Neural cell (in vitro differentiated cells): Measurements from ENCODE around the gene RTF1. TPM values are rescaled to one million over a fixed set of nuclear protein-coding genes. Genes with fewer than 3 reads are reported as not detected.

Experiments
- H2AFZ ChIP-seq: fragments of 200-600, 300-800 bp; sonication (generic), shearing (Covaris generic); 2 replicates; pipeline ENCODE4 v1.6.0; 2014; ENCODE audit warnings: low read depth, mild to moderate bottlenecking, antibody characterized with exemption, low read length, moderate library complexity
- H3F3A ChIP-seq: fragments of 200-600 bp; shearing (Covaris generic); 2 replicates; pipeline ENCODE4 v1.6.1; 2016; ENCODE audit warnings: mild to moderate bottlenecking, moderate library complexity, mixed read lengths, antibody characterized with exemption, low read length; ENCODE audit not compliant: insufficient read depth, poor library complexity, severe bottlenecking
- H3K27ac ChIP-seq: fragments of 200-600, 300-800 bp; sonication (generic), shearing (Covaris generic); 2 replicates; pipeline ENCODE4 v1.5.1; 2014; ENCODE audit warnings: mild to moderate bottlenecking, low read length, moderate library complexity
- H3K27me3 ChIP-seq: fragments of 300-800, 200-600 bp; sonication (generic), shearing (Covaris generic); 2 replicates; pipeline ENCODE4 v1.6.0; 2014; ENCODE audit warnings: mild to moderate bottlenecking, low read depth, low read length, moderate library complexity; ENCODE audit not compliant: insufficient read depth
- H3K36me3 ChIP-seq: fragments of 300-800, 200-600 bp; sonication (generic), shearing (Covaris generic); 2 replicates; pipeline ENCODE4 v1.5.1; 2014; ENCODE audit warnings: mild to moderate bottlenecking, antibody characterized with exemption, low read length, moderate library complexity; ENCODE audit not compliant: insufficient read depth
- H3K4me2 ChIP-seq: fragments of 300-800, 200-600 bp; sonication (generic), shearing (Covaris generic); 2 replicates; pipeline ENCODE4 v1.6.0; 2014; ENCODE audit warnings: mild to moderate bottlenecking, low read length
- H3K4me3 ChIP-seq: fragments of 300-800, 200-600 bp; sonication (generic), shearing (Covaris generic); 2 replicates; pipeline ENCODE4 v1.5.1; 2014; ENCODE audit warnings: mild to moderate bottlenecking, low read length, moderate library complexity
- H3K79me2 ChIP-seq: fragments of 200-600 bp; shearing (Covaris generic); replicated peaks from 2 replicates; pipeline ENCODE4 v1.6.0; 2014; ENCODE audit warnings: mild to moderate bottlenecking, low read length, moderate library complexity; ENCODE audit not compliant: insufficient read depth
- H3K9ac ChIP-seq: fragments of 300-800, 200-600 bp; sonication (generic), shearing (Covaris generic); 2 replicates; pipeline ENCODE4 v1.6.1; 2016; ENCODE audit warnings: mild to moderate bottlenecking, low read length, mixed read lengths
- H3K9me2 ChIP-seq: fragments of 200-600 bp; shearing (Covaris generic); 2 replicates; pipeline ENCODE4 v1.6.1; 2016; ENCODE audit warnings: mild to moderate bottlenecking, low read length, mixed read lengths; ENCODE audit not compliant: insufficient read depth
- H3K9me3 ChIP-seq: fragments of 200-600, 300-800 bp; sonication (generic), shearing (Covaris generic); 2 replicates; pipeline ENCODE4 v1.6.1; 2016; ENCODE audit warnings: mild to moderate bottlenecking, mixed run types, low read length, moderate library complexity, mixed read lengths
- H4K20me1 ChIP-seq: fragments of 200-600 bp; shearing (Covaris generic); 2 replicates; pipeline ENCODE4 v1.6.1; 2016; ENCODE audit warnings: mild to moderate bottlenecking, mixed run types; ENCODE audit not compliant: insufficient read depth
- CTCF ChIP-seq: fragments of 450-650 bp; IDR thresholded peaks from 2 replicates; pipeline ENCODE4 v1.5.1; 2014; ENCODE audit warnings: antibody characterized with exemption, mild to moderate bottlenecking, moderate library complexity; ENCODE audit not compliant: poor library complexity, severe bottlenecking
- EP300 ChIP-seq: fragments of 450-650 bp; conservative IDR thresholded peaks from 2 replicates; pipeline ENCODE4 v1.6.1; 2014; ENCODE audit warnings: antibody characterized with exemption, mild to moderate bottlenecking, moderate library complexity; ENCODE audit not compliant: poor library complexity, severe bottlenecking
- EZH2 ChIP-seq: fragments of 200-600, 300-800 bp; shearing (Covaris generic), sonication (generic); IDR thresholded peaks from 2 replicates; pipeline ENCODE4 v1.6.1; 2014; ENCODE audit warnings: antibody characterized with exemption, low read length, borderline replicate concordance, mild to moderate bottlenecking; ENCODE audit not compliant: insufficient read depth, poor library complexity, severe bottlenecking
- MXI1 ChIP-seq: fragments of 450-650 bp; conservative IDR thresholded peaks from 2 replicates; pipeline ENCODE4 v1.6.1; 2014; ENCODE audit warnings: antibody characterized with exemption, mild to moderate bottlenecking; ENCODE audit not compliant: poor library complexity, severe bottlenecking
- POLR2AphosphoS5 ChIP-seq: IDR thresholded peaks from 2 replicates; pipeline ENCODE4 v1.6.1; 2012
- RAD21 ChIP-seq: fragments of 450-650 bp; conservative IDR thresholded peaks from 2 replicates; pipeline ENCODE4 v1.6.1; 2014; ENCODE audit warnings: antibody characterized with exemption, mild to moderate bottlenecking, moderate library complexity
- REST ChIP-seq: IDR thresholded peaks from 2 replicates; pipeline ENCODE4 v1.6.1; 2012; ENCODE audit warnings: borderline replicate concordance
- SMC3 ChIP-seq: fragments of 450-650 bp; conservative IDR thresholded peaks from 2 replicates; pipeline ENCODE4 v1.6.1; 2014; ENCODE audit warnings: antibody characterized with exemption, mild to moderate bottlenecking, moderate library complexity; ENCODE audit not compliant: poor library complexity
- TAF1 ChIP-seq: IDR thresholded peaks from 2 replicates; pipeline ENCODE4 v1.6.1; 2012; ENCODE audit warnings: low read depth
- polyA plus RNA-seq: library from polyadenylated mRNA; depleted of rRNA; stranded (reverse); fragments of >200 nt; gene quantifications from 2 replicates; pipeline ENCODE4 v1.2.3, GENCODE V29; 2014

Gene RTF1
- polyA plus RNA-seq, 1 donor from 2014 or later, result 84.1 TPM

GRCh38 chr15:41489641-41490040 lies 72.7 kb downstream of the RTF1 start:
- Histone ChIP-seq H2AFZ (no peak overlapping the region), H3K79me2 (no peaks in the 10 kb centered on the region), H4K20me1 (no peaks in the 10 kb centered on the region), H3K4me3 (no peak overlapping the region), H3K36me3 (no peaks in the 10 kb centered on the region), H3K9ac (no peak overlapping the region), H3K27ac (no peak overlapping the region), H3K9me3 (no peaks in the 10 kb centered on the region), H3F3A (no peaks in the 10 kb centered on the region), H3K27me3 (peaks cover 33% of the 10 kb centered on the region), H3K9me2 (no peaks in the 10 kb centered on the region), H3K4me2 (no peak overlapping the region)
- no peak for TF ChIP-seq MXI1
- no peak for TF ChIP-seq EP300
- TF ChIP-seq RAD21, result no peak
- no peak for TF ChIP-seq SMC3
- TF ChIP-seq TAF1, result no peak
- no peak for TF ChIP-seq CTCF
- no peak for TF ChIP-seq POLR2AphosphoS5
- TF ChIP-seq REST, result no peak

- Histone ChIP-seq H2AFZ (no peak overlapping the region), H3F3A (no peaks in the 10 kb centered on the region), H3K79me2 (no peaks in the 10 kb centered on the region), H3K9me3 (no peaks in the 10 kb centered on the region), H3K9me2 (no peaks in the 10 kb centered on the region), H3K4me2 (no peak overlapping the region), H4K20me1 (no peaks in the 10 kb centered on the region), H3K27ac (no peak overlapping the region), H3K27me3 (peaks cover 40% of the 10 kb centered on the region), H3K9ac (no peak overlapping the region), H3K4me3 (no peak overlapping the region), H3K36me3 (no peaks in the 10 kb centered on the region)
- TF ChIP-seq RAD21, result no peak
- TF ChIP-seq TAF1, result no peak
- TF ChIP-seq EZH2, result no peak
- TF ChIP-seq POLR2AphosphoS5, result no peak
- no peak for TF ChIP-seq REST
- TF ChIP-seq EP300, result no peak
- no peak for TF ChIP-seq CTCF
- no peak for TF ChIP-seq MXI1
- no peak for TF ChIP-seq SMC3
These were observed 73.5 kb downstream of the RTF1 start for GRCh38 chr15:41490355-41490754.
